ENCODE measurements around the gene VASP.

Gene VASP

GRCh38 chr19:45511074-45511473 is 3.8 kb downstream of the VASP start:
- H3K27ac Mint-ChIP-seq, result peak overlapping the region; percentile 92
- H3K9me3 Mint-ChIP-seq, result no peaks in the 10 kb centered on the region
- H3K4me3 Mint-ChIP-seq, result peak overlapping the region; percentile 97
- peaks cover 24% of the 10 kb centered on the region for H3K36me3 Mint-ChIP-seq (ENCODE audit: low read depth)
- no peaks in the 10 kb centered on the region for H3K27me3 Mint-ChIP-seq
- peaks cover 70% of the 10 kb centered on the region for H3K4me1 Mint-ChIP-seq (ENCODE audit: low read depth)

GRCh38 chr19:45512881-45513483 is 5.7 kb downstream of the VASP start:
- H3K36me3 Mint-ChIP-seq (ENCODE audit: low read depth), result peaks cover 32% of the 10 kb centered on the region

GRCh38 chr19:45514376-45515051 is 7.2 kb downstream of the VASP start:
- H3K36me3 Mint-ChIP-seq (ENCODE audit: low read depth), result peaks cover 36% of the 10 kb centered on the region
- H3K9me3 Mint-ChIP-seq, result no peaks in the 10 kb centered on the region
- H3K27me3 Mint-ChIP-seq, result no peaks in the 10 kb centered on the region
- H3K4me1 Mint-ChIP-seq (ENCODE audit: low read depth), result peaks cover 65% of the 10 kb centered on the region
- H3K4me3 Mint-ChIP-seq, result peak overlapping the region; percentile 52
- H3K27ac Mint-ChIP-seq, result peak overlapping the region; percentile 86

More at GRCh38 chr19:45512881-45513483, 5.7 kb downstream of the VASP start:
- no peaks in the 10 kb centered on the region for H3K27me3 Mint-ChIP-seq
- H3K4me3 Mint-ChIP-seq, result peak overlapping the region; percentile 9
- peak overlapping the region; percentile 86 for H3K27ac Mint-ChIP-seq
- H3K4me1 Mint-ChIP-seq (ENCODE audit: low read depth), result peaks cover 70% of the 10 kb centered on the region
- H3K9me3 Mint-ChIP-seq, result no peaks in the 10 kb centered on the region

GRCh38 chr19:45515081-45515624 is 7.9 kb downstream of the VASP start:
- no peaks in the 10 kb centered on the region for H3K27me3 Mint-ChIP-seq
- peaks cover 34% of the 10 kb centered on the region for H3K36me3 Mint-ChIP-seq (ENCODE audit: low read depth)
- no peaks in the 10 kb centered on the region for H3K9me3 Mint-ChIP-seq
- peak overlapping the region; percentile 86 for H3K27ac Mint-ChIP-seq
- peak overlapping the region; percentile 52 for H3K4me3 Mint-ChIP-seq
- H3K4me1 Mint-ChIP-seq (ENCODE audit: low read depth), result peaks cover 58% of the 10 kb centered on the region

- Mint-ChIP-seq H3K9me3 (no peaks in the 10 kb centered on the region), H3K4me1 (ENCODE audit: low read depth) (peaks cover 51% of the 10 kb centered on the region), H3K36me3 (ENCODE audit: low read depth) (peaks cover 34% of the 10 kb centered on the region), H3K4me3 (peak overlapping the region; percentile 20), H3K27me3 (no peaks in the 10 kb centered on the region), H3K27ac (peak overlapping the region; percentile 86)
Measured at GRCh38 chr19:45515807-45516401, 8.6 kb downstream of the VASP start.

- no peaks in the 10 kb centered on the region for H3K9me3 Mint-ChIP-seq
- H3K4me1 Mint-ChIP-seq (ENCODE audit: low read depth), result peaks cover 40% of the 10 kb centered on the region
- H3K27ac Mint-ChIP-seq, result peak overlapping the region; percentile 74
- peaks cover 36% of the 10 kb centered on the region for H3K36me3 Mint-ChIP-seq (ENCODE audit: low read depth)
- no peak overlapping the region for H3K4me3 Mint-ChIP-seq
- no peaks in the 10 kb centered on the region for H3K27me3 Mint-ChIP-seq
Measured at GRCh38 chr19:45517238-45517637, 10.0 kb downstream of the VASP start.

GRCh38 chr19:45517641-45518468 is 10.6 kb downstream of the VASP start:
- H3K27me3 Mint-ChIP-seq, result no peaks in the 10 kb centered on the region
- H3K4me3 Mint-ChIP-seq, result no peak overlapping the region
- peaks cover 36% of the 10 kb centered on the region for H3K4me1 Mint-ChIP-seq (ENCODE audit: low read depth)
- no peak overlapping the region for H3K27ac Mint-ChIP-seq
- no peaks in the 10 kb centered on the region for H3K9me3 Mint-ChIP-seq
- peaks cover 35% of the 10 kb centered on the region for H3K36me3 Mint-ChIP-seq (ENCODE audit: low read depth)

- Mint-ChIP-seq H3K27ac (no peak overlapping the region), H3K27me3 (no peaks in the 10 kb centered on the region), H3K4me3 (no peak overlapping the region), H3K9me3 (no peaks in the 10 kb centered on the region), H3K36me3 (ENCODE audit: low read depth) (peaks cover 35% of the 10 kb centered on the region), H3K4me1 (ENCODE audit: low read depth) (peaks cover 32% of the 10 kb centered on the region)
Measured at GRCh38 chr19:45518469-45518826, 11.2 kb downstream of the VASP start.

- Mint-ChIP-seq H3K9me3 (no peaks in the 10 kb centered on the region), H3K36me3 (ENCODE audit: low read depth) (peaks cover 50% of the 10 kb centered on the region), H3K4me3 (no peak overlapping the region), H3K27me3 (no peaks in the 10 kb centered on the region), H3K4me1 (ENCODE audit: low read depth) (peaks cover 13% of the 10 kb centered on the region), H3K27ac (no peak overlapping the region)
Measured at GRCh38 chr19:45522010-45522941, 15.0 kb downstream of the VASP start.

GRCh38 chr19:45523642-45524256 is 16.5 kb downstream of the VASP start:
- Mint-ChIP-seq H3K9me3 (no peaks in the 10 kb centered on the region), H3K4me1 (ENCODE audit: low read depth) (peaks cover 27% of the 10 kb centered on the region), H3K4me3 (no peak overlapping the region), H3K36me3 (ENCODE audit: low read depth) (peaks cover 51% of the 10 kb centered on the region), H3K27me3 (no peaks in the 10 kb centered on the region), H3K27ac (no peak overlapping the region)

GRCh38 chr19:45524575-45525129 is 17.4 kb downstream of the VASP start:
- Mint-ChIP-seq H3K27me3 (no peaks in the 10 kb centered on the region), H3K36me3 (ENCODE audit: low read depth) (peaks cover 51% of the 10 kb centered on the region), H3K4me1 (ENCODE audit: low read depth) (peaks cover 31% of the 10 kb centered on the region), H3K27ac (no peak overlapping the region), H3K4me3 (no peak overlapping the region), H3K9me3 (no peaks in the 10 kb centered on the region)

GRCh38 chr19:45526143-45526542 is 18.9 kb downstream of the VASP start:
- no peaks in the 10 kb centered on the region for H3K27me3 Mint-ChIP-seq
- H3K27ac Mint-ChIP-seq, result peak overlapping the region; percentile 26
- H3K4me1 Mint-ChIP-seq (ENCODE audit: low read depth), result peaks cover 31% of the 10 kb centered on the region
- peaks cover 44% of the 10 kb centered on the region for H3K36me3 Mint-ChIP-seq (ENCODE audit: low read depth)
- no peaks in the 10 kb centered on the region for H3K9me3 Mint-ChIP-seq
- no peak overlapping the region for H3K4me3 Mint-ChIP-seq

- Mint-ChIP-seq H3K9me3 (no peaks in the 10 kb centered on the region), H3K27ac (no peak overlapping the region), H3K27me3 (no peaks in the 10 kb centered on the region), H3K4me1 (ENCODE audit: low read depth) (peaks cover 31% of the 10 kb centered on the region), H3K4me3 (no peak overlapping the region), H3K36me3 (ENCODE audit: low read depth) (peaks cover 39% of the 10 kb centered on the region)
Measured at GRCh38 chr19:45526971-45527370, 19.7 kb downstream of the VASP start.
